ENCODE results near the gene C22orf42. TPM values are rescaled to one million over a fixed set of nuclear protein-coding genes. Genes with fewer than 3 reads are reported as not detected.
"Not testable (repeated sequence)": the region's sequence is repeated elsewhere in the genome, so short reads cannot be mapped to it uniquely, and the experiment has no call there.

C22orf42 gene
- total RNA-seq, 2 donors from 2014 or later: not detected

GRCh38 chr22:32202539-32203180, 43.6 kb upstream of the C22orf42 start:
- H3K27me3 ChIP-seq (replicated peaks; ENCODE audit: insufficient read depth): no peaks in the 10 kb centered on the region
- no peak overlapping the region for H3K27ac ChIP-seq
- H3K9me3 ChIP-seq: no peaks in the 10 kb centered on the region
- no peaks in the 10 kb centered on the region for H3K36me3 ChIP-seq
- DNase-seq (ENCODE audit: low spot score) (no peak), ATAC-seq (ENCODE audit: insufficient number of reproducible peaks, low FRiP score, low read depth) (no peak)
- H3K4me3 ChIP-seq: peak overlapping the region; percentile 47
- H3K4me1 ChIP-seq (ENCODE audit: control insufficient read depth in 1 of 2, low read depth in 2 of 2): no peaks in the 10 kb centered on the region
- TF ChIP-seq CTCF (IDR thresholded peaks at IDR 0.05): peak; percentile 29

- ATAC-seq (ENCODE audit: insufficient number of reproducible peaks, low FRiP score, low read depth) (no peak), DNase-seq (ENCODE audit: low spot score) (no peak)
- TF ChIP-seq CTCF (IDR thresholded peaks at IDR 0.05): no peak
- H3K36me3 ChIP-seq: no peaks in the 10 kb centered on the region
- no peak overlapping the region for H3K27ac ChIP-seq
- no peak overlapping the region for H3K4me3 ChIP-seq
- no peaks in the 10 kb centered on the region for H3K9me3 ChIP-seq
- H3K4me1 ChIP-seq (ENCODE audit: control insufficient read depth in 1 of 2, low read depth in 2 of 2): no peaks in the 10 kb centered on the region
- no peaks in the 10 kb centered on the region for H3K27me3 ChIP-seq (replicated peaks; ENCODE audit: insufficient read depth)
Measured at GRCh38 chr22:32202161-32202538, 43.0 kb upstream of the C22orf42 start.

- Histone ChIP-seq H3K27ac (no peak overlapping the region), H3K4me1 (ENCODE audit: control insufficient read depth in 1 of 2, low read depth in 2 of 2) (no peaks in the 10 kb centered on the region), H3K4me3 (no peak overlapping the region), H3K9me3 (no peaks in the 10 kb centered on the region), H3K27me3 (replicated peaks; ENCODE audit: insufficient read depth) (no peaks in the 10 kb centered on the region), H3K36me3 (no peaks in the 10 kb centered on the region)
- ATAC-seq (ENCODE audit: insufficient number of reproducible peaks, low FRiP score, low read depth) (no peak), DNase-seq (ENCODE audit: low spot score) (no peak)
- TF ChIP-seq CTCF (IDR thresholded peaks at IDR 0.05): no peak
Measured at GRCh38 chr22:32200752-32201151, 41.6 kb upstream of the C22orf42 start.

- no peaks in the 10 kb centered on the region for H3K27me3 ChIP-seq (replicated peaks; ENCODE audit: insufficient read depth)
- no peaks in the 10 kb centered on the region for H3K4me1 ChIP-seq (ENCODE audit: control insufficient read depth in 1 of 2, low read depth in 2 of 2)
- TF ChIP-seq CTCF (IDR thresholded peaks at IDR 0.05): no peak
- no peak overlapping the region for H3K27ac ChIP-seq
- H3K36me3 ChIP-seq: no peaks in the 10 kb centered on the region
- DNase-seq (ENCODE audit: low spot score) (no peak), ATAC-seq (ENCODE audit: insufficient number of reproducible peaks, low FRiP score, low read depth) (no peak)
- no peak overlapping the region for H3K4me3 ChIP-seq
- H3K9me3 ChIP-seq: no peaks in the 10 kb centered on the region
Measured at GRCh38 chr22:32199961-32200360, 40.9 kb upstream of the C22orf42 start.

GRCh38 chr22:32199341-32199740, 40.2 kb upstream of the C22orf42 start:
- no peaks in the 10 kb centered on the region for H3K4me1 ChIP-seq (ENCODE audit: control insufficient read depth in 1 of 2, low read depth in 2 of 2)
- TF ChIP-seq CTCF (IDR thresholded peaks at IDR 0.05): no peak
- H3K4me3 ChIP-seq: no peak overlapping the region
- no peaks in the 10 kb centered on the region for H3K36me3 ChIP-seq
- H3K9me3 ChIP-seq: no peaks in the 10 kb centered on the region
- DNase-seq (ENCODE audit: low spot score) (no peak), ATAC-seq (ENCODE audit: insufficient number of reproducible peaks, low FRiP score, low read depth) (no peak)
- H3K27ac ChIP-seq: no peak overlapping the region
- no peaks in the 10 kb centered on the region for H3K27me3 ChIP-seq (replicated peaks; ENCODE audit: insufficient read depth)

- H3K27me3 ChIP-seq (replicated peaks; ENCODE audit: insufficient read depth); H3K27ac ChIP-seq; H3K9me3 ChIP-seq; H3K36me3 ChIP-seq; DNase-seq (ENCODE audit: low spot score); ATAC-seq (ENCODE audit: insufficient number of reproducible peaks, low FRiP score, low read depth); H3K4me3 ChIP-seq; H3K4me1 ChIP-seq (ENCODE audit: control insufficient read depth in 1 of 2, low read depth in 2 of 2): not testable (repeated sequence)
Measured at GRCh38 chr22:32197553-32198226, 38.6 kb upstream of the C22orf42 start.

- H3K4me1 ChIP-seq (ENCODE audit: control insufficient read depth in 1 of 2, low read depth in 2 of 2); H3K36me3 ChIP-seq; ATAC-seq (ENCODE audit: insufficient number of reproducible peaks, low FRiP score, low read depth); H3K4me3 ChIP-seq; H3K27ac ChIP-seq; H3K9me3 ChIP-seq; DNase-seq (ENCODE audit: low spot score); H3K27me3 ChIP-seq (replicated peaks; ENCODE audit: insufficient read depth): not testable (repeated sequence)
Measured at GRCh38 chr22:32195900-32196299, 36.8 kb upstream of the C22orf42 start.

- not testable (repeated sequence) for H3K27me3 ChIP-seq (replicated peaks; ENCODE audit: insufficient read depth); DNase-seq (ENCODE audit: low spot score)
Measured at GRCh38 chr22:32193346-32193745, 34.2 kb upstream of the C22orf42 start.

More at GRCh38 chr22:32193346-32193745, 34.2 kb upstream of the C22orf42 start:
- ATAC-seq (ENCODE audit: insufficient number of reproducible peaks, low FRiP score, low read depth); H3K9me3 ChIP-seq; H3K4me1 ChIP-seq (ENCODE audit: control insufficient read depth in 1 of 2, low read depth in 2 of 2); H3K4me3 ChIP-seq; H3K36me3 ChIP-seq; H3K27ac ChIP-seq: not testable (repeated sequence)

All from thoracic aorta (tissue), 2 donors.